ENCODE measurements around the gene SSH2.

SSH2 gene

GRCh38 chr17:29931231-29931932 is 1.4 kb upstream of the SSH2 start:
- no peaks in the 10 kb centered on the region for H3K9me3 ChIP-seq (ENCODE audit: control insufficient read depth, insufficient read depth, low read depth, low read length)
- H3K27ac ChIP-seq (ENCODE audit: extremely low read depth, low read depth, low read length): 0 out of 2 replicates have a peak overlapping the region, but pooled peaks have one; percentile 93
- POLR2A ChIA-PET: interaction anchor here (0.6 to 2.6 kb wide), 14 partner anchors 8 to 570 kb away, joined by 3 to 19 read pairs (median 5); partner anchors contain the start of gene EFCAB5
- CTCF ChIA-PET: interaction anchor here (0.5 to 15.2 kb wide), 96 partner anchors 9 to 883 kb away, joined by 3 to 361 read pairs (median 5); partner anchors contain the start of genes ABHD15 and EFCAB5
- no peaks in the 10 kb centered on the region for H3K36me3 ChIP-seq (ENCODE audit: control insufficient read depth in 2 of 2, insufficient read depth in 1 of 2, low read length in 2 of 2)
- peaks cover 14% of the 10 kb centered on the region for H3K4me1 ChIP-seq (ENCODE audit: control insufficient read depth, insufficient read depth, low read length)
- peak overlapping the region; percentile 96; the same call in 1 of the 2 replicates for H3K4me3 ChIP-seq (ENCODE audit: low read depth, low read length)
- peak; percentile 38; the same call in 1 of the 2 replicates for TF ChIP-seq ZEB2 (tag by site-specific recombination; IDR thresholded peaks at IDR 0.05)
- TF ChIP-seq ZNF433 (tag by site-specific recombination; IDR thresholded peaks at IDR 0.05; ENCODE audit: low read depth): no peak
- TF ChIP-seq SP7 (tag by site-specific recombination; IDR thresholded peaks at IDR 0.05): peak; percentile 62; the same call in 1 of the 2 replicates
- TF ChIP-seq ZIC2 (tag by site-specific recombination; IDR thresholded peaks at IDR 0.05): peak; percentile 55; the same call in 1 of the 2 replicates
- peak; percentile 37; the same call in 1 of the 2 replicates for TF ChIP-seq ZNF423 (tag by site-specific recombination; IDR thresholded peaks at IDR 0.05)
- peak; percentile 56 for TF ChIP-seq ZBTB20 (tag by site-specific recombination; IDR thresholded peaks at IDR 0.05)
- peak; percentile 73 for TF ChIP-seq ZNF2 (tag by site-specific recombination; IDR thresholded peaks at IDR 0.05)
- TF ChIP-seq PRDM10 (tag by site-specific recombination; IDR thresholded peaks at IDR 0.05): peak; percentile 97
- TF ChIP-seq SP2 (tag by site-specific recombination; IDR thresholded peaks at IDR 0.05): peak; percentile 59
- peak; percentile 99 for TF ChIP-seq ZSCAN30 (tag by site-specific recombination; IDR thresholded peaks at IDR 0.05)
- TF ChIP-seq SETDB1 (IDR thresholded peaks at IDR 0.05; ENCODE audit: insufficient read length, low read length): peak; percentile 24
- TF ChIP-seq ZBTB44 (tag by site-specific recombination; IDR thresholded peaks at IDR 0.05): 0 out of 2 replicates have a peak, but pooled peaks have one; percentile 41
- peak; percentile 49 for TF ChIP-seq GLIS1 (tag by site-specific recombination; IDR thresholded peaks at IDR 0.05)
- TF ChIP-seq AEBP2 (tag by site-specific recombination; IDR thresholded peaks at IDR 0.05; ENCODE audit: borderline replicate concordance): no peak
- TF ChIP-seq ZNF24 (tag by site-specific recombination; IDR thresholded peaks at IDR 0.05): peak; percentile 61; the same call in 1 of the 2 replicates
- TF ChIP-seq ZNF654 (tag by site-specific recombination; IDR thresholded peaks at IDR 0.05; ENCODE audit: low read depth): peak; percentile 71
- peak; percentile 44 for TF ChIP-seq ZNF623 (tag by site-specific recombination; IDR thresholded peaks at IDR 0.05)
- TF ChIP-seq PRDM6 (tag by site-specific recombination; IDR thresholded peaks at IDR 0.05): no peak; the same call in 1 of the 2 replicates
- peak; percentile 40; the same call in 1 of the 2 replicates for TF ChIP-seq IKZF3 (tag by site-specific recombination; IDR thresholded peaks at IDR 0.05)
- 0 out of 2 replicates have a peak, but pooled peaks have one; percentile 18 for TF ChIP-seq KLF8 (tag by site-specific recombination; IDR thresholded peaks at IDR 0.05)
- peak; percentile 23; the same call in 1 of the 2 replicates for TF ChIP-seq MYNN (tag by site-specific recombination; IDR thresholded peaks at IDR 0.05; ENCODE audit: borderline replicate concordance)
- no peak for TF ChIP-seq HIC1 (tag by site-specific recombination; IDR thresholded peaks at IDR 0.05)
- no peak for TF ChIP-seq ZNF354C (tag by site-specific recombination; IDR thresholded peaks at IDR 0.05; ENCODE audit: borderline replicate concordance, low read depth)
- TF ChIP-seq WT1 (tag by site-specific recombination; IDR thresholded peaks at IDR 0.05): peak; percentile 70

Data from HEK293 (cell line).